Adrenal gland (tissue), 12 donors: ENCODE measurements around the gene RPL18. TPM values are rescaled to one million over a fixed set of nuclear protein-coding genes. Genes with fewer than 3 reads are reported as not detected.

Experiments
- DNase-seq, 7 donors: peaks; one replicate each; pipeline ENCODE4 v3.0.0-alpha.2; 2019 to 2020
- H3K27ac ChIP-seq, 5 donors: fragments of 200-600 bp; sonication (generic) in 4 of 5; 1 replicate in 3 of 5; 2 replicates in 2 of 5; pipeline versions ENCODE4 v1.5.1 to v1.8.0; 2016 to 2020; ENCODE audit warnings: mild to moderate bottlenecking in 1 of 5
- H3K27me3 ChIP-seq: fragments of 200-600 bp; 2 replicates; pipeline ENCODE4 v1.8.0; 2021
- H3K36me3 ChIP-seq, 2 donors: fragments of 200-600 bp; replicated peaks in 1 of 2; 1 replicate in 1 of 2; 2 replicates in 1 of 2; pipeline versions ENCODE4 v1.5.1 to v1.8.0; 2018 to 2022
- H3K4me1 ChIP-seq, 2 donors: fragments of 200-600 bp; replicated peaks in 1 of 2; 1 replicate in 1 of 2; 2 replicates in 1 of 2; pipeline versions ENCODE4 v1.5.1 to v1.8.0; 2018 to 2021
- H3K4me3 ChIP-seq, 4 donors: fragments of 200-600 bp; sonication (generic) in 3 of 4; one replicate each; pipeline ENCODE4 v1.5.1; 2016 to 2018
- H3K9me3 ChIP-seq, 3 donors: fragments of 200-600 bp; sonication (generic) in 1 of 3; replicated peaks in 1 of 3; 1 replicate in 2 of 3; 2 replicates in 1 of 3; pipeline versions ENCODE4 v1.5.1 to v1.8.0; 2016 to 2021
- POLR2A ChIP-seq, 2 donors: fragments of 450-650 bp; IDR thresholded peaks; one replicate each; pipeline ENCODE4 v1.6.1; 2017; ENCODE audit warnings: antibody characterized with exemption in 2 of 2, mild to moderate bottlenecking in 2 of 2, moderate library complexity in 1 of 2
- WGBS, 4 donors: extraction: QIAGEN DNeasy Blood & Tissue Kit in 2 of 4; methylation state at CpG; one replicate each; pipeline versions ENCODE4 v1.1.5 to v1.1.7; 2013 to 2017; 5-methylcytosine and 5-hydroxymethylcytosine counted together
- intact Hi-C, 2 donors: fragments of 100-400 bp; cut with DNase I; formaldehyde crosslinking; loops; one replicate each; pipeline versions ENCODE4 v1.14.1 to v1.15.0; 2022 to 2023
- polyA plus RNA-seq, 3 donors: library from polyadenylated mRNA; stranded (reverse); fragments of 200-250 nt in 2 of 3; fragments of 350-450 nt in 1 of 3; fragmentation: Illumina TruSeq in 1 of 3; extraction: RNeasy Lipid Tissue Mini Kit (QIAGEN cat#74804) in 1 of 3; gene quantifications; one replicate each; pipeline ENCODE4 v1.2.3, GENCODE V29; 2013 to 2014
- total RNA-seq, 9 donors: library from RNA; depleted of rRNA in 4 of 9; stranded (reverse); fragments of >200 nt in 4 of 9; fragments of 120-200 nt in 1 of 9; fragmentation: NEBNext Ultra II Directional in 1 of 9; extraction: Animal tissue kit (Norgen Biotek cat#: 25700) in 1 of 9; gene quantifications; one replicate each; pipeline versions ENCODE4 v1.1.0 to v1.2.4, GENCODE V29; 2013 to 2023
- TF ChIP-seq, protein P1 (sequence below), 6 experiments: fragments of 450-650 bp in 4 of 6; fragments of 200-600 bp in 2 of 6; sonication (generic) in 1 of 6; IDR thresholded peaks; 1 replicate in 5 of 6; 2 replicates in 1 of 6; pipeline versions ENCODE4 v1.5.1 to v1.8.0; 2016 to 2021; ENCODE audit warnings: antibody characterized with exemption in 6 of 6, mild to moderate bottlenecking in 2 of 6, moderate library complexity in 1 of 6
- donor health status: healthy with polysubstance abuse.
- donor health status: Bipolar disorder and iron deficiency.
- donor health status: DM: yes; HTN: yes; CAD: no.
- donor health status: DM: no; HTN: no; CAD: no.
- donor health status: DM: no; HTN: no; CAD: no.
- donor health status: DM: yes; HTN: yes; CAD: no.

RPL18 gene
- total and polyA plus RNA-seq, 12 donors = 575 to 5,137 (median 1,890) TPM

DNA sequence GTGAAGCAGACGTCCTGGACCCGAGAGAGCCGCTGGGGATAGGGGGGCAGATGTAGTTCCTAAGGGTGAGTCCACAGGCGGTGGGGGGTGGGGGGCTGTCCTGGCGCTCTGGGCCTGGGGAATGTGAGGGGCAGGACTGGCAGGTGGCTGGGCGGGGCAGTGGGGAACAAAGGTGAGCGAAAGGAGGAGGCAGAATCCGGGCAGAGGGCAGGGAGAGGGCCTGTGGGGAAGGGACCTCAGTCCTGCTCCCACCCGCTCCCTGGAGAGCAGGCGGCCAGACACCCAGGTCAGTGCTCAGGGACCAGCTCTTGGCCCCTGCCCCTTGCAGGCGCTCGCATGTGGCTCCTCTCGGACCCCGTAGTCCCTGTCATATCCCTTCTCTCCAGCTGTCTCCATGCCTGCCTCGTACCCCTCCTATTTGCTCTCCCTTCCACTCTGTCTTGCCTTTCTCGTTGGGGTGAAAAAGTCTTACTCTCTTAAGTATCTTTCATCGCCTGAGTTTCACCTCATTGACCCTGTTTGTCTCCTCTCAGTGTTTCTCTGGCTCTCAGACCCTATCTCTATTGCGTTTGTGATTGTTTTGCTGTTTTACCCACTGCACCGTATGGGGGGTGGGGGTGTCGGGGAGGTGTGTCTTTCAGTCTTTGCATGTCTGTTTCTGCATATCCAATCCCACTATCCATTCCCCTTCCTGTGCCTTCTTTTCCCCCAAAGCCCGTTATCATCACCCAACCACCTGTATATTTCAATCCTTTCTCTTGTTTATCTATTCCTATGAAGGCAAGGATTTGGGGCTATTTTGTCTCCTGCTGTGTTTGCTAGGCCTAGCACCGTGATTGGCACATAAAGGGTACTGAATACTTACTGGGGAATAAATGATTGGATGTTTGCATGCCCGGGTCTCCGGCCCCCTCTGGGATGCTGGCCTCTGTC lies 6.1 kb upstream of the RPL18 start:
- H3K27ac ChIP-seq = peak overlapping the region in 4 of 5 donors; percentile 58 to 89 (median 79)
- H3K4me1 ChIP-seq = peaks cover 17 to 31% of the 10 kb centered on the region in 2 donors
- TF ChIP-seq POLR2A (IDR thresholded peaks at IDR 0.05) = no peak
- TF ChIP-seq, protein P1, sequence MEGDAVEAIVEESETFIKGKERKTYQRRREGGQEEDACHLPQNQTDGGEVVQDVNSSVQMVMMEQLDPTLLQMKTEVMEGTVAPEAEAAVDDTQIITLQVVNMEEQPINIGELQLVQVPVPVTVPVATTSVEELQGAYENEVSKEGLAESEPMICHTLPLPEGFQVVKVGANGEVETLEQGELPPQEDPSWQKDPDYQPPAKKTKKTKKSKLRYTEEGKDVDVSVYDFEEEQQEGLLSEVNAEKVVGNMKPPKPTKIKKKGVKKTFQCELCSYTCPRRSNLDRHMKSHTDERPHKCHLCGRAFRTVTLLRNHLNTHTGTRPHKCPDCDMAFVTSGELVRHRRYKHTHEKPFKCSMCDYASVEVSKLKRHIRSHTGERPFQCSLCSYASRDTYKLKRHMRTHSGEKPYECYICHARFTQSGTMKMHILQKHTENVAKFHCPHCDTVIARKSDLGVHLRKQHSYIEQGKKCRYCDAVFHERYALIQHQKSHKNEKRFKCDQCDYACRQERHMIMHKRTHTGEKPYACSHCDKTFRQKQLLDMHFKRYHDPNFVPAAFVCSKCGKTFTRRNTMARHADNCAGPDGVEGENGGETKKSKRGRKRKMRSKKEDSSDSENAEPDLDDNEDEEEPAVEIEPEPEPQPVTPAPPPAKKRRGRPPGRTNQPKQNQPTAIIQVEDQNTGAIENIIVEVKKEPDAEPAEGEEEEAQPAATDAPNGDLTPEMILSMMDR (IDR thresholded peaks at IDR 0.05) = no peak
- no peaks in the 10 kb centered on the region for H3K27me3 ChIP-seq
- peak in 2 of 7 donors; percentile 25 to 45 for DNase-seq
- no peaks in the 10 kb centered on the region for H3K9me3 ChIP-seq
- intact Hi-C loops = no loop called here
- peak overlapping the region in 1 of 4 donors; percentile 65 for H3K4me3 ChIP-seq
- H3K36me3 ChIP-seq = no peaks in the 10 kb centered on the region
- WGBS, 4 donors = 61 to 65% (median 63%) methylated on average over 24 of the region's 24 CpGs

DNA sequence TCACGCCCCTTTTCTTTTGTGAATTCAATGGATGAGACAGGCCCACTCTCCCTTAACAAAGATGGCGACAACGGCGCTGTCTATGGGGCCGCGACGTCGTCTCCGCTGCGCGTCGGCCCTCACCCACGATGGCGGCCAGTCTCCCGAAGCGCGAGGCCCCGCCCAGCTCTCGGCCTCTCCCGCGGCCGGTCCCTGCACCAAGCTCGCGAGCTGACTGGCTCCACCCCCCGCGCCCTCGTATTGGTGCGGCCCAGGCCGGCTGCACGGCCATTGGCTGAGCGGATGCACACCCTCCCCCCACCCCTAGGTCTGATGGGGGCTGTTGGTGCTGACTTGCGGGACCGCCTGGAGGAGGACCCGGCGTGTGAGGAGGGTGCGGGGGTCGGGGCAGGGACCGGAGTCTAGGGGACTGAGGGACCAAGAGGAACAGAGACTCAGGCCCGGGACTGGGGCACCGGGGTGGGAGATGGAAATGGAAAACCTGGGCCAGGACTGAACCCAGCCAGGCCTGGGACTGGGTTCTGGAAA lies 5.2 kb upstream of the RPL18 start:
- DNase-seq = peak; percentile 97 to 99 (median 98)
- Histone ChIP-seq H3K4me1 (peaks cover 22 to 30% of the 10 kb centered on the region in 2 donors), H3K36me3 (no peaks in the 10 kb centered on the region), H3K4me3 (peak overlapping the region in 2 of 4 donors; percentile 44 to 65), H3K9me3 (no peaks in the 10 kb centered on the region), H3K27me3 (no peaks in the 10 kb centered on the region), H3K27ac (peak overlapping the region; percentile 34 to 89 (median 75))
- intact Hi-C loops = no loop called here
- WGBS, 4 donors = 0 to 1% (median 1%) methylated on average over 9 to 40 of the region's 40 CpGs
- peak in 1 of 2 donors; percentile 18 for TF ChIP-seq POLR2A (IDR thresholded peaks at IDR 0.05)
- TF ChIP-seq, protein P1 (IDR thresholded peaks at IDR 0.05) = peak in 1 of 6 experiments; percentile 12

DNA sequence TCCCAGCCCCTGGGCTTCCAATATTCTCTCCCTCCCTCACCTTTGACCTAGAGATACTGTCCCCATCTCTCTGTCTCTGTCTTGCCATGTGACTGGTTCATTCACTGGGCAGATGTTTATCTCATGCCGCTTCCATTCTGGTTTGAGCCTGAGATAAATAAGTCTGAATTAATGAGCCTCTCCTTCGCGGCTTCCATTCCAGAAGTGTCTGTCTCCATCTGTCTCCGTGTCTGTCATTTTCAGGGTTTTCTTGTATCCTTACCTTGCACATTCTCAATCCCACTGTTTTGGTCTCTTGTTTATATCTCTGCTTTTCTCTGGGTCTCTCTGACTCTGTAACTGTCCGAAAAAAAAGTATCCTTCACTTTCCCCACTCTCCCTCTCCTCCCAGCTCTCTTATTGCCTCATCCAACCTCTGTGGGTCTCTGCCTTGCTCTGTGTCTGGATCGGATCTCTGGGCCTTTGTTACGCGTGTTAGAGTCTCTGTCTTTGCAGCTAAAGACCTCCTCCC lies 4.6 kb upstream of the RPL18 start:
- Histone ChIP-seq H3K4me1 (peaks cover 22 to 30% of the 10 kb centered on the region in 2 donors), H3K4me3 (peak overlapping the region in 1 of 4 donors; percentile 5), H3K27ac (peak overlapping the region; percentile 34 to 89 (median 64)), H3K9me3 (no peaks in the 10 kb centered on the region), H3K36me3 (no peaks in the 10 kb centered on the region), H3K27me3 (no peaks in the 10 kb centered on the region)
- DNase-seq = no peak
- intact Hi-C loops = no loop called here
- TF ChIP-seq POLR2A (IDR thresholded peaks at IDR 0.05) = no peak
- TF ChIP-seq, protein P1 (IDR thresholded peaks at IDR 0.05) = no peak
- WGBS, 4 donors = 20 to 28% (median 25%) methylated on average over 8 of the region's 8 CpGs
